ACHN (cell line): Measurements from ENCODE around the gene CAMTA2.
"Not testable (repeated sequence)": the region's sequence is repeated elsewhere in the genome, so short reads cannot be mapped to it uniquely, and the experiment has no call there.

Experiments used
- DNase-seq: peaks from one replicate; pipeline ENCODE4 v3.0.0-alpha.2; 2015
- in situ Hi-C: cut with HindIII; loops from 2 replicates; pipeline ENCODE4 v1.10.0; 2017; ENCODE audit warnings: low sequenced_read_pairs, low pct_ligation_motif_present, low pct_unique_long_range_greater_than_20kb

Gene CAMTA2

GRCh38 chr17:4986951-4987766 is at the start of gene CAMTA2:
CAMTA2 (minus strand) TSS chr17:4987675; CDS start chr17:4986222, 1,453 bp downstream.
- in situ Hi-C loops = no loop called here
- DNase-seq = peak; percentile 78

GRCh38 chr17:5035315-5035714 is 47.8 kb upstream of the CAMTA2 start, which contains the start of gene SLC52A1:
SLC52A1 (minus strand) TSS chr17:5035426; CDS start chr17:5034606, 820 bp downstream.
- in situ Hi-C loops = no loop called here
- peak; percentile 31 for DNase-seq

- no peak for DNase-seq
Measured at GRCh38 chr17:5034651-5035050, 47.2 kb upstream of the CAMTA2 start.

GRCh38 chr17:5034063-5034462 is 46.6 kb upstream of the CAMTA2 start:
- in situ Hi-C loops = no loop called here
- no peak for DNase-seq

More at GRCh38 chr17:5034651-5035050, 47.2 kb upstream of the CAMTA2 start:
- in situ Hi-C loops = no loop called here

GRCh38 chr17:5033352-5034015 is 46.0 kb upstream of the CAMTA2 start:
- in situ Hi-C loops = no loop called here
- DNase-seq = no peak

GRCh38 chr17:5032865-5033264 is 45.4 kb upstream of the CAMTA2 start:
- in situ Hi-C loops = no loop called here
- DNase-seq = no peak

GRCh38 chr17:5031365-5032082 is 44.0 kb upstream of the CAMTA2 start:
- peak; percentile 86 for DNase-seq
- in situ Hi-C loops = no loop called here

GRCh38 chr17:5030168-5030567 is 42.7 kb upstream of the CAMTA2 start:
- in situ Hi-C loops, DNase-seq: not testable (repeated sequence)

- in situ Hi-C loops = no loop called here
- no peak for DNase-seq
Measured at GRCh38 chr17:5027916-5028315, 40.4 kb upstream of the CAMTA2 start.

GRCh38 chr17:5027299-5027698 is 39.8 kb upstream of the CAMTA2 start:
- DNase-seq = no peak
- in situ Hi-C loops = no loop called here

- in situ Hi-C loops = no loop called here
- no peak for DNase-seq
Measured at GRCh38 chr17:5024604-5025003, 37.1 kb upstream of the CAMTA2 start.

- in situ Hi-C loops = no loop called here
- DNase-seq = no peak
Measured at GRCh38 chr17:5023588-5024147, 36.2 kb upstream of the CAMTA2 start.

GRCh38 chr17:5022171-5022711 is 34.8 kb upstream of the CAMTA2 start:
- DNase-seq = no peak
- in situ Hi-C loops = no loop called here

GRCh38 chr17:5020502-5021023 is 33.1 kb upstream of the CAMTA2 start:
- DNase-seq = no peak
- in situ Hi-C loops = no loop called here

- no peak for DNase-seq
- in situ Hi-C loops = no loop called here
Measured at GRCh38 chr17:5019475-5019956, 32.0 kb upstream of the CAMTA2 start.

GRCh38 chr17:5014357-5014756 is 26.9 kb upstream of the CAMTA2 start:
- in situ Hi-C loops = no loop called here
- DNase-seq = no peak

- in situ Hi-C loops = no loop called here
- DNase-seq = no peak
Measured at GRCh38 chr17:5011928-5012327, 24.5 kb upstream of the CAMTA2 start.

GRCh38 chr17:5003214-5003867 is 15.9 kb upstream of the CAMTA2 start:
- in situ Hi-C loops = no loop called here
- no peak for DNase-seq
